ENCODE measurements around the gene NOL8.

The NOL8 gene

GRCh38 chr9:92325269-92325990 lies at the start of gene NOL8, which contains the start of gene CENPP:
Gene NOL8, minus strand, starts transcription at chr9:92325350. Its CDS starts 1,189 bp downstream, at chr9:92324161.
Gene CENPP, plus strand, starts transcription at chr9:92325953.
- FAIRE-seq, result no peak

DNA sequence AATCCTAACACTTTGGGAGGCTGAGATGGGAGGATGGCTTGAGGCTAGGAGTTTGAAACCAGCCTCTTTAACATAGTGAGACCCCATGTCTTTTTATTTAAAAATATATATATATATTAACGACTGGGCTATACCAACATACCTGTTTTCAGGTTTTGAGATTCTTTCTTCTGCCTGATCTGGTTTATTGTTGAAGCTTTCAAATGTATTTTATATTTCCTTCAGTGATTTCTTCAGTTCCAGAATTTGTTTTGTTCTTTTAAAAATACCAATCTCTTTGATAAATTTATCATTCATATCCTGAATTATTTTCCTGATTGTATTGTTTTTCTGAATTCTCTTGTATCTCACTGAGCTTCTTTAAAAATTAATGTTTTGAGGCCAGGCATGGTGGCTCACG lies 48.0 kb upstream of the NOL8 start:
- FAIRE-seq, result no peak

DNA sequence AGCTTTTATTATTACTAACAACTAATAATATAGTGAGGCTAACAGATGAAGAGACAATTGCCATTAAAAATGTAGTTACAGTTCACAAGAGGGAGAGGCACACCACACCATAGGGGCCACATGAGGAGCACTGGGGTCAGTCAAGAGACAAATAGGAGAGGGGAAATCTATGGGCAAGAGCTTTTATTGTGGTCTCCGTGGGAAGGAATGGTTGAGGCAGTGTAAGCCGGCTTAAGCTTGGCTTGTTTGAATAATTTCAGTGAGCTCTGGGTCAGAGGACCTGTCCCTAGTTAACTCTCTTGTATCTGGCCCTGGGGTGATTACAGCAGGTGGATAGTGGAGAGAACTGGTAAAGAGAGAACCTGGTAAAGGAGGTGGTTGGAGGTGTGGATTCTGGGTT lies 43.9 kb upstream of the NOL8 start:
- no peak for FAIRE-seq

DNA sequence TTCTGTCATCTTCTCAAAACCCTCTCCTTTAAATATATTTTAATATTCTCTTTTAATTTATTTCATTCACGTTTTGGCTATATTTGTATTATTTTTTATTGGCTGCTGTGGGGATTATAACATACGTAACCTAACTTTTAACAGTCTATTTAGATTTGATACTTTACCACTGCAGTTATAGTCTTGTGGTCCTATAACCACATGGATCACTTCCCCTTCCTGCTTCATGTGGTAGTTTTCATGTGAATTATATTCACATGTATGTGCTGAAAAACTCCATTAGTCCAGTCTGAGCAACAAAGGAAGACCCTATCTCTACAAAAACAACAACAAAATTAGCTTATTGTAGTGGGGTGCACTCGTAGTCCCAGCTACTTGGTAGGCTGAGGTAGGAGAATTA lies 34.9 kb upstream of the NOL8 start:
- no peak for FAIRE-seq

- no peak for FAIRE-seq
These were observed 34.3 kb upstream of the NOL8 start for GRCh38 chr9:92359394-92359995.

- FAIRE-seq, result no peak
These were observed 27.9 kb upstream of the NOL8 start for GRCh38 chr9:92353051-92353450.

DNA sequence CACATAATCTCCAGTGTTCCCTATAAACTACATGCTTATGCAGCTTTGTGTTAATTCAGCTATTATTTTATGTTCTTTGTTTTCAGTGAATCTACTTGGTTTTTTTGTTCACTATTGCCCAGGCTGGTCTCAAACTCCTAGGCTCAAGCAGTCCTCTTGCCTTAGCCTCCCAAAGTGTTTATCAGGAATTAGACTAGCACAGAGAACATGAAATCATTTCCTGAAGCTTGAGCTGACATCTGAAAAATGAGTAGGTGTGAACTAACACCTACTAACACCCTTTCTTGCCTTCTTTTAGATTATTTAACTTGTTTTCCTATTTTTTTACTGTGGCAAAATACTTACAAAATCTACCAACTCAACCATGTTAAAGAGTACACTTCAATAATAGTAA lies 25.6 kb upstream of the NOL8 start:
- no peak for FAIRE-seq

DNA sequence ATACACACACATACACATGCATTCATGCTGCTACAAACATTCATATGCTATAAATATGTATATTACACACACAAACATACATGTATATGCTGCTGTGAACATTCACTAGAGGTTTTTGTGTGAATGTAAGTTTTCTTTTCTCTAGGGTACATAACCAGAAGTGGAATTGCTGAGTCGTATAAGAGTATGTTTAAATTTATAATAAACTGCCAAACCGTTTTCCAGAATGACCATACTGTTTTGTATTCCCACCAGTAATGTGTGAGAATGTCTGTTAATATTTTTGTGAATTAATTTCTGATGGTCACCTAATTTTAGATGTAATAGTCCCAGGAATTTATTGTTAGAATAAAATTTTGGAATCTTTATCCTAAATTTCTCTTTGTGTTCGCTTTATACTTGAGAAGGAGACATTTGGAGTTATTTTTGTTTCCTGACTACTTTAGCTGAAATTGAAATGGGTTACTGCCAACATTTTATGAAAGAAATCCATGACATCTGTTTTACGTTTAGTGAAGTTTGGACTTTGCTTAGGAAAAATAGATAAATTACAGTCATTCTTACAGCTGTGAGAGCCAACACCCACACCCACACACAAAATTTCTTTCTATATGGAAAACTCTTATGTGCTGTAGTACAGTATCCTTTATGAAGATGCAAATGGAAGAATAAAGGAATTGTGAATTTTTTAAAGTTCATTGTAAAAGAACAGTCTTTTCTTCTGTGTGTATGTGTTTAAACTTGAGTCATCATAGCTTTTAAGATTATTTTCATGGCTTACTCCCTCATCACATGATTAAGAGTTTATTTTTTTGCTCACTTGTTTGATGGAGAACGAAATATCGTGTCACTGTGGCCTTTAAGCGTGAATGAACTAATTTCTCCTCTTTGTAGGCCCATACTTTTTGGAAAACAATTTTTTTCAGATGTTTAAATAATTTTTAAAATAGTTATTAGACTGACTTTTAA lies 24.9 kb upstream of the NOL8 start:
- no peak for FAIRE-seq

GRCh38 chr9:92345582-92345981 lies 20.4 kb upstream of the NOL8 start:
- FAIRE-seq, result no peak

GRCh38 chr9:92342825-92343488 lies 17.8 kb upstream of the NOL8 start:
- peak; percentile 93 for FAIRE-seq

- FAIRE-seq, result no peak
These were observed 16.4 kb upstream of the NOL8 start for GRCh38 chr9:92341578-92341977.

DNA sequence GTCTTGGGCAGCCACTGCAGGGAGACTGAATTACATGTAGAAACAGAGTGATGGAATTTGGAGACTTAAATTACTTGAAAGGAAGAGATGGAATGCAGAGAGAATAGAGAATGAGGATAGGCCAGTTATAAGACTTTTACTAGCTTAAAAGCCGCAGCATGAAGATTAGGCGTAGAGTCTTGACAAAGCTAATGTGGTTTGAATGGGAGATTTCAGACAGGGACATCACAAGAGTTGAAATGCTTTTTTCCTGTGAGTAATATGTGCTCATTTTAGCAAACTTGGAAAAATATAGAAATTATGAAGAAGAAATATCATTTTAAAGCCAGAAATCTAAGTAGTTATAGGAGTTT lies 8.1 kb upstream of the NOL8 start:
- FAIRE-seq, result no peak

DNA sequence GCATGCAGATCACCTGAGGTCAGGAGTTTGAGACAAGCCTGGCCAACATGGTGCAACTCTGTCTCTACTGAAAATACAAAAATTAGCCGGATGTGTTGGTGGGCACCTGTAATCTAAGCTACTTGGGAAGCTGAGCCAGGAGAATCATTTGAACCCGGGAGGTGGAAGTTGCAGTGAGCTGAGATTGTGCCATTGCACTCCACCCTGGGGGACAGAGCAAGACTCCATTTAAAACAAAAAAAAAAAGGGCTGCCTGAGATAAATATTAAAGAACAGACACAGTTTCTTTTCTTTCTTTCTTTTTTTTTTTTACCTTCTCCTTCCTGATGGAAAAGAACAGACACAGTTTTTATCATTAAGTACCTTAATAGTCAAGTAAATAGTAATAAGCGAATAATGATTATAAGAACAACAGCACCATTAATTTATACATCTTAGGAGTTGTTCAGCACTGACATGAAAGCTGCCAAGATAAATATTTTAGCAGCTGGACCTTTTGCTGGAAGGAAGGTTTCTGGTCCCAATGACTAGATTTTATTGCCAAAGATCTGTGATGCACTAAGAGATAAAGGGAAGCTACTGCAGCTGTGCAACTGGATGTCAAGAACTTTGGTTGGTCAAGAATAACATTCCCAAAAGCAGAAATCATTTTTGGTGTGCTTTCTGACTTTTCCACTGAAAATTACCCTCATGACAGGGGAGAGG lies 7.6 kb upstream of the NOL8 start:
- no peak for FAIRE-seq

- peak; percentile 82 for FAIRE-seq
These were observed 3.1 kb upstream of the NOL8 start for GRCh38 chr9:92328225-92328624.

- FAIRE-seq, result no peak
These were observed 2.2 kb upstream of the NOL8 start for GRCh38 chr9:92327283-92327850.

- FAIRE-seq, result no peak
These were observed 896 bp upstream of the NOL8 start for GRCh38 chr9:92325991-92326500.

DNA sequence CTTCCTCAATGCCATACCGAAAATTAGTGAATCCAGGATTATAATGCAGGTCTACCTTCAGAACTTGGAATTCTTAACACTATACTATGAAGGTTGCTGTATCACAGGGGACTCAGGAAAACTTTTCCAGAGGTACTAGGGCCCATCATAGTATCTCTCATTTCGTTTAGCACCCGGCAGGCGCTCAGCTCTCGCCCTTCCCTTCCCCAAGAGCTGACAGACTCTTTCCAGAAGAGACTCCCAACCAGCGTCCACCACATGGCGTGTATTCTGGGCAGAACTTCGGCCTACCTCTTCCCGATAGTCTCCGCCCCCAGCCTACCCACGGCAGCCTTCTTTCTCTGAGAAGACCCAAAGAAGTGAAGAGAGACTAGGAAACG lies 271 bp downstream of the NOL8 start:
- no peak for FAIRE-seq

DNA sequence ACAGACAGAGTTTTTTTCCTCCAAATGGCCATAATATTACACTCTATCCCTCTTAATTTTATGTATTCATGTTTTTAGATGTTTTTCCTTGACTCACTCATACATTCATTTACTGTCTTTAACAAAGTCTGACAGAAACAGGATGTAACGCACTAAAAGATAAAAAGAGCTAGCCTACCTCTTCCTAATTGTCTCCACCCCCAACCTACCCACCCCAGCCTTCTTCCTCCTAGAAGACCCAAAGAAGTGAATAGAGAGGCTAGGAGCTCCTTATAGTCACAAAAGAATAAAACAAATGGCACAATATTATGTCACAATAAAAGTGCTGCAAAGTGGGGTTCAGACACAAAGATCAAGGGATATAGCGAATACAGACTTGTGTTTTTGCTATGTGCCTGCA lies 719 bp downstream of the NOL8 start:
- no peak for FAIRE-seq

DNA sequence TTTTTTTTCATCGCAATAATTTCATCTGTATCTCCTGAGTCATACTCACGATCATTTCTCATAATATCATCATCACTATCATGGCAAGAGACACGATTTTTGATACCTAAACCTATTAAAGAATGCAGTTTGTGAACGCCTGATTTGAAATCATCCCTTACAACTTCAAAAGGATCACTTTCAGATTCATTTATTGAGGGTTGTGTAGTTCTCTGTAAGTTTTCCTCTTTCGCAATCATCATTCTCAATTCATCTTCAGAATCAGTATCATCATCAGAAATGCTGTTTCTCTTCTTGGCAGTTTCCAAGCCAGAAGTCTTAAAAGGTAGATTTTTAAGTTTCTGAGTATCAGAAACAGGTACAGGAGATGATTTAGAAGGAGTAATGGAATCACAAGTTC lies 9.7 kb downstream of the NOL8 start:
- FAIRE-seq, result no peak

DNA sequence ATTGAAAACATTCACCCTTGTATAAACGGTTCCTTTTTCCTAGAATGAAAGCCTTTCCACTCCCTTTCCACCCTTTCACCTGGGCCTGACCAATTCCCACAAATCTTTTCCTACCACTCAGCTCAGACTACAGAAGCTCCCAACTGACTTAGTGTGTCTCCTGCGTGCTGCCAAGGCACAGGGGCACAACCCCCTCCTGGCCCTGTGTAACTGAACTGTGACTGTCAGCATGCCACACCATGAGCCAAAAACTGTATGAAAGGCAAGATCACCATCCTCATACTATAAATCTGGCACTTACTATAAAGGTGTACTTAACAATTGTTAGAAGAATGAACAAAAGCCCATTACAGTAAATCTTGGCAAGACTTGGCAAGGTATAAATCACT lies 11.5 kb downstream of the NOL8 start:
- no peak for FAIRE-seq

GRCh38 chr9:92312887-92313623 lies 12.1 kb downstream of the NOL8 start:
- FAIRE-seq, result no peak

Measured in A204.1 (cell line).